MCF 10A (cell line): ENCODE results near the gene TAS2R42. TPM values are rescaled to one million over a fixed set of nuclear protein-coding genes. Genes with fewer than 3 reads are reported as not detected.

ENCODE experiments used
- Bru-seq: library from RNA; stranded (reverse); fragments of 400-500 nt; gene quantifications from one replicate; lab custom pipeline; 2021; lab: Mats Ljungman, UMichigan
- BruChase-seq, 2 experiments: library from RNA; stranded (reverse); fragments of 400-500 nt; gene quantifications; one replicate each; lab custom pipeline; 2021; lab: Mats Ljungman, UMichigan
- BruUV-seq: library from RNA; stranded (reverse); fragments of 400-500 nt; replicated peaks from 2 replicates; lab custom pipeline; 2021; lab: Mats Ljungman, UMichigan
- CTCF ChIA-PET: fragments of 300-600 bp; sonication (Branson Sonifier 250); formaldehyde crosslinking; extraction: SDS; loops from one replicate; lab custom pipeline; 2021; ENCODE audit warnings: antibody characterized with exemption, inconsistent platforms; lab: Yijun Ruan, JAX
- POLR2A ChIA-PET: fragments of 300-600, 350-650 bp; sonication (Branson Sonifier 250); formaldehyde crosslinking; extraction: SDS; loops from one replicate; lab custom pipeline; 2020; ENCODE audit warnings: antibody characterized with exemption, inconsistent platforms; lab: Yijun Ruan, JAX
- DNase-seq: peaks from one replicate; pipeline ENCODE4 v3.0.0-alpha.2; 2018; ENCODE audit not compliant: unreplicated experiment
- H3K27ac Mint-ChIP-seq: one replicate; pipeline ENCODE4 v1.8.0; 2022; ENCODE audit warnings: mild to moderate bottlenecking, low read depth, mixed read lengths; ENCODE audit not compliant: unreplicated experiment
- H3K27me3 Mint-ChIP-seq: one replicate; pipeline ENCODE4 v1.8.0; 2022; ENCODE audit warnings: mixed read lengths; ENCODE audit not compliant: insufficient read depth, unreplicated experiment
- H3K36me3 Mint-ChIP-seq: one replicate; pipeline ENCODE4 v1.8.0; 2022; ENCODE audit warnings: mild to moderate bottlenecking, moderate library complexity, mixed read lengths; ENCODE audit not compliant: insufficient read depth, unreplicated experiment
- H3K4me1 Mint-ChIP-seq: one replicate; pipeline ENCODE4 v1.8.0; 2022; ENCODE audit warnings: mixed read lengths; ENCODE audit not compliant: insufficient read depth, unreplicated experiment
- H3K4me3 Mint-ChIP-seq: one replicate; pipeline ENCODE4 v1.8.0; 2022; ENCODE audit warnings: mild to moderate bottlenecking, moderate library complexity, mixed read lengths; ENCODE audit not compliant: unreplicated experiment
- H3K9me3 Mint-ChIP-seq: one replicate; pipeline ENCODE4 v1.8.0; 2022; ENCODE audit warnings: mixed read lengths; ENCODE audit not compliant: unreplicated experiment
- CTCF ChIP-seq: fragments of 200-600 bp; IDR thresholded peaks from one replicate; pipeline ENCODE4 v1.8.0; 2022; ENCODE audit warnings: antibody characterized with exemption, mild to moderate bottlenecking; ENCODE audit not compliant: unreplicated experiment
- intact Hi-C: fragments of 100-400 bp; cut with micrococcal nuclease; formaldehyde crosslinking; loops from 2 replicates; pipeline ENCODE4 v1.14.1; 2022
- long read RNA-seq: library from polyadenylated mRNA; stranded (forward); transcript quantifications from one replicate; pipeline ENCODE4 v2.0.0, GENCODE V29; 2022
- total RNA-seq: library from RNA; stranded (reverse); gene quantifications from 2 replicates; pipeline ENCODE4 v1.2.3, GENCODE V29; 2022

Gene TAS2R42, protein sequence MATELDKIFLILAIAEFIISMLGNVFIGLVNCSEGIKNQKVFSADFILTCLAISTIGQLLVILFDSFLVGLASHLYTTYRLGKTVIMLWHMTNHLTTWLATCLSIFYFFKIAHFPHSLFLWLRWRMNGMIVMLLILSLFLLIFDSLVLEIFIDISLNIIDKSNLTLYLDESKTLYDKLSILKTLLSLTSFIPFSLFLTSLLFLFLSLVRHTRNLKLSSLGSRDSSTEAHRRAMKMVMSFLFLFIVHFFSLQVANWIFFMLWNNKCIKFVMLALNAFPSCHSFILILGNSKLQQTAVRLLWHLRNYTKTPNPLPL
- not detected in 2 replicates for total RNA-seq
- Bru-seq, nascent RNA: not detected
- BruChase-seq, experiment 1, labeled RNA remaining after a 6-hour chase: not detected
- not detected for BruChase-seq, experiment 2, labeled RNA remaining after a 2-hour chase
- long read RNA-seq: 0 reads

GRCh38 chr12:11186837-11187236, at the start of gene TAS2R42:
TAS2R42 (minus strand) TSS chr12:11186937; CDS start chr12:11186937, 0 bp downstream.
- H3K9me3 Mint-ChIP-seq: no peaks in the 10 kb centered on the region
- H3K4me3 Mint-ChIP-seq: no peak within 1 kb of the TSS
- no TSS peak for BruUV-seq
- no peak for TF ChIP-seq CTCF
- ChIA-PET POLR2A (interaction anchor here (0.6 kb wide), 1 partner anchor 43 kb away, joined by 3 read pairs; no protein-coding TSS in a partner anchor), CTCF (interaction anchor here (0.9 kb wide), 1 partner anchor 15 kb away, joined by 3 read pairs; no protein-coding TSS in a partner anchor)
- intact Hi-C loops: no loop called here
- no peak within 1 kb of the TSS for H3K27ac Mint-ChIP-seq
- no peak for DNase-seq
- peaks cover 10% of the 10 kb centered on the region for H3K4me1 Mint-ChIP-seq
- peaks cover 6% of the 10 kb centered on the region for H3K36me3 Mint-ChIP-seq
- peaks cover 14% of the 10 kb centered on the region for H3K27me3 Mint-ChIP-seq

DNA sequence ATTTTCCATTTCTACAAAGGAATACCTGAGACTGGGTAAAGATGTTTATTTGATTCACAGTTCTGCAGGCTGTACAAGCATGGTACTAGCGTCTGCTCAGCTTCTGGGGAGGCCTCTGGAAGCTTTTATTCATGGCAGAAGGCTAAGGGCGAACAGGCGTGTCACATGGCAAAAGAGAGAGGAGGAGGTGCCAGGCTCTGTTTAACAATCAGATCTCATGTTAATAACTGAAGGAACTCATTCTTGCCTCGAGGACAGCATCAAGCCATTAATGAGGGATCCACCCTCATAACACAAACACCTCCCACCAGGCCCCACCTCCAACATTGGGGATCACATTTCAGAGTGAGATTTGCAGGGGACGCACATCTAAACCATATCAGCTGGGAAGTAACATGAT, 46.8 kb upstream of the TAS2R42 start:
- Mint-ChIP-seq H3K27ac (no peak overlapping the region), H3K27me3 (peaks cover 31% of the 10 kb centered on the region), H3K4me1 (no peaks in the 10 kb centered on the region), H3K4me3 (no peak overlapping the region), H3K9me3 (no peaks in the 10 kb centered on the region), H3K36me3 (no peaks in the 10 kb centered on the region)
- POLR2A ChIA-PET: no interaction called here
- BruUV-seq: no TSS peak
- no peak for TF ChIP-seq CTCF
- intact Hi-C loops: no loop called here
- DNase-seq: no peak
- CTCF ChIA-PET: interaction anchor here (0.6 to 1.4 kb wide), 3 partner anchors 252 to 254 kb away, joined by 3 to 6 read pairs (median 3); no protein-coding TSS in a partner anchor

DNA sequence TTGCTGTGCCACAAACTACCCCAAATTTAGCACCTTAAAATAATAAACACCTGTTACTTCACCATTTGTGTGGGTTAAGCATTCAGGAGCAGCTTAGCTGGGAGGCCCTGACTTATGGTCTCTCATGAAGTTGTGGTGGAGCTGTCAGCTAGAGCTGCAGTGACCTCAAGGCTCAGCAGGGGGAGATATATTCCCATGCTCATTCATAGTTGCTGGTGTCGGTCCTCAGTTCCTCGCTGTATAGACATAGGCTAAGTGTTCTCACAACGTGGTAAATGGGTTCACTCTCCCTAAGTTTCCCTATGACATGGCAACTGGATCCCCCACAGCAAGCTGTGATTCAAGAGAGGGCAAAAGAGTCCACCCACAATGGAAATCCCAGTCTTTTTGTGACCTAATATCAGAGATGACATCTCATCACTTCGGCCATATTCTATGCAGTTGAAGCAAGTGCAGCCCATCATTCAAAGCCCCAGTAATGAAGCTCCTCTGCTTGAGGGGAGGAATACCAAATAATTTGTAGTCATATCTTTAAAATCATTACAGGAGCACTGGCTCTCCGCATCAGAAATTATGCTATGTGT, 41.7 kb upstream of the TAS2R42 start:
- intact Hi-C loops: loop anchor here (1.0 kb wide), 2 partner anchors 258 to 457 kb away; no protein-coding TSS in a partner anchor
- no peak overlapping the region for H3K4me3 Mint-ChIP-seq
- H3K9me3 Mint-ChIP-seq: no peaks in the 10 kb centered on the region
- H3K27ac Mint-ChIP-seq: no peak overlapping the region
- peak; percentile 86 for TF ChIP-seq CTCF
- peaks cover 79% of the 10 kb centered on the region for H3K27me3 Mint-ChIP-seq
- ChIA-PET CTCF (interaction anchor here (0.5 to 7.9 kb wide), 41 partner anchors 10 to 687 kb away, joined by 3 to 243 read pairs (median 4); no protein-coding TSS in a partner anchor), POLR2A (interaction anchor here (1.7 kb wide), 1 partner anchor 255 kb away, joined by 6 read pairs; no protein-coding TSS in a partner anchor)
- peak; percentile 67 for DNase-seq
- H3K36me3 Mint-ChIP-seq: no peaks in the 10 kb centered on the region
- BruUV-seq: no TSS peak
- H3K4me1 Mint-ChIP-seq: no peaks in the 10 kb centered on the region

DNA sequence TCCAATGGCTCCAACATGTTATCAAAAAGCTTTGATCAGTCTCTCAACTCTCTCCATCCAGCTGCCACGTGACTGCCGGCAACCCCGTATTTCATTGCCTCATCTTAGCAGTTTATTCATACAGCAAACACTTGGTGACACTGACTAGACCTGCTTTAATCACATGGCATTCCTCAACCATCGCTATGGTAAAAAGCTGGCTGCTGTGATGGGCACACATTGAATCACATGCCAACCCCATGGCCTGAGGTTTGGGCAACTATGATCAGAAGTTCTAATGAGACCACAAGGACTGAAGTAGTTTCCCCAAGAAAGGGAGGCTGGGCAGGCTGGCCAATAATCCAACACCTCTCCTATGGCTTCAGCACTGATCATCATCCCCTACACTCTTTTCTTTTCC, 40.6 kb upstream of the TAS2R42 start:
- intact Hi-C loops: no loop called here
- Mint-ChIP-seq H3K27me3 (peaks cover 88% of the 10 kb centered on the region), H3K27ac (no peak overlapping the region), H3K4me1 (no peaks in the 10 kb centered on the region), H3K4me3 (no peak overlapping the region), H3K36me3 (no peaks in the 10 kb centered on the region), H3K9me3 (peaks cover 2% of the 10 kb centered on the region)
- no peak for DNase-seq
- ChIA-PET CTCF (interaction anchor here (1.2 to 7.9 kb wide), 12 partner anchors 9 to 456 kb away, joined by 3 to 243 read pairs (median 7); no protein-coding TSS in a partner anchor), POLR2A (interaction anchor here (1.7 kb wide), 1 partner anchor 256 kb away, joined by 6 read pairs; no protein-coding TSS in a partner anchor)
- no peak for TF ChIP-seq CTCF
- BruUV-seq: no TSS peak
